HG03280 (cell line): Measurements from ENCODE around the gene CADM1.

ENCODE experiments used
- ATAC-seq: cut with Tn5 transposase; IDR thresholded peaks from one replicate; pipeline ENCODE4 v1.9.1; 2021; ENCODE audit warnings: mild to moderate bottlenecking, moderate library complexity; ENCODE audit not compliant: unreplicated experiment

CADM1 gene

GRCh38 chr11:115220911-115221310, 283.3 kb downstream of the CADM1 start:
- ATAC-seq, result no peak

- ATAC-seq, result no peak
Measured at GRCh38 chr11:115220423-115220822, 283.8 kb downstream of the CADM1 start.

DNA sequence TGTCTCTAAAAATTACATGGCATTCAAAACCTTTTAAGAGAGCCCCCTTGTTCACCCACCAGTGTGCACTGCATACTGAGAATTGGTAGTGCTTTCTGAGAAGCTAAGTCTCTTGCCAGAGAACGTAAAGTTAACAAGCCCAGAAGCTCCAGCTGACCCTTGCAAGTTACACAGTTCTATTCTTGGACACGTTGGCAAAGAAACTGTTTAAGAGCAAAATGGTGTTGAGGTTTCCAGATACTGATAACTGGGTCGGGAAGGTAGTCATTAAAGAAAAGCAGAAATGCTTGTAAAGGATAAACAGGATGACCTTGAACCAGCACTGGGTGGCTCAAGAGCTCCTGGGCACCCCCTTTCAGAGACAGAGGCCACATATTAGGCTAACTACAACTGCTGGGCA, 284.8 kb downstream of the CADM1 start:
- no peak for ATAC-seq

DNA sequence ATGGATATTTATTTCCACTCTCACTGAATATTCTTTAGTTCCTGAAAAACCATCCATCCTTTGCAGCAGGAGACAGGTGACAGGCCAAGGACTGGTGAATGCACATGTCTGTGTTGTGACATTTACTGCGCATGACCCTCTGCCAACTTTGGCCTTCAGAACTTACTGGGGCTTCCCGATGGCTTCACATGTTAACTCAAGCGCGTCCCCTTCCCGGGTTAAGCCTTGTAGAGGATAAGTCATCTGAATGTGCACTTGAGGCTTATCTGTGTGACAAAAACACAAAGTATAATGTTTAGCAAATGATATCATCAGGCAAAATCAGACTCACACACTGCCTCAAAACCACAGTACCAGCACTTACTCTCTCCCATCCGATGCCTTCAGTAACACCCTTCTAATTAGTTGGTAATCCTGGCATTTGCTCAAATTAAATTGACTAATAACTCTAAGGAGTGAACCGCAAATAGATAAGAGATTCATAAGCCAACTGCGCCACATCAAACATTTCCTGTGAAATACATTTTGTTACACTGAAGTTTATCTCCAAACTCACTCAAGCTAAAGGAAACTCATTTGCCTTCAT, 286.4 kb downstream of the CADM1 start:
- no peak for ATAC-seq

- no peak for ATAC-seq
Measured at GRCh38 chr11:115215694-115216617, 288.3 kb downstream of the CADM1 start.

DNA sequence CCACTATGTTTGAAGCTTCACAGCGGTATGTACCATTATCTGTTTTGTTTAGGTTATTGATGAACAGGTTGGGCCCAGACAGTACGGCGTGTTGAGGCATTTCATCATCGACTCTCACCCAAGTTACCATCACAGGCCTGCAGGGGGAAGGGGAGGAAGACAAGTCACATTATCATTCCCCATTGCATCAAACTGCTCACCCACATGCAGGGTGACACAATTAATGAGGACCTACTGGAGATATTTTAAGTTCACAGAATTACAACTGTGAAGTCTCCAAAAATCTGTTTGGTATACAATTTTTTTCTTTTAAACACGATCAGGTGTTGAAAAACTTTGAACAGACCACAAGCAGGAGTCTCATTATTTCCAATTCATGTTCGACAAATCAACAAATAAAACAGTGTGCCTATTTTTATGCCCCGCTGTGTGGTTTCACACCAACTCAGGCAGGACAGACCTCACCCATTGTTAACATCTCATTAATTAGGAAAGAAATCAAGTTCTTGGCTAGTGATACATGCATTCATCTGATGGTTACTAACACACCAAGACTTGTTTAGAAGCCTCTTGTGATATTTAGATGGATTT, 289.5 kb downstream of the CADM1 start:
- ATAC-seq, result no peak

GRCh38 chr11:115213007-115213406, 291.2 kb downstream of the CADM1 start:
- no peak for ATAC-seq

GRCh38 chr11:115208808-115209259, 295.4 kb downstream of the CADM1 start:
- no peak for ATAC-seq

DNA sequence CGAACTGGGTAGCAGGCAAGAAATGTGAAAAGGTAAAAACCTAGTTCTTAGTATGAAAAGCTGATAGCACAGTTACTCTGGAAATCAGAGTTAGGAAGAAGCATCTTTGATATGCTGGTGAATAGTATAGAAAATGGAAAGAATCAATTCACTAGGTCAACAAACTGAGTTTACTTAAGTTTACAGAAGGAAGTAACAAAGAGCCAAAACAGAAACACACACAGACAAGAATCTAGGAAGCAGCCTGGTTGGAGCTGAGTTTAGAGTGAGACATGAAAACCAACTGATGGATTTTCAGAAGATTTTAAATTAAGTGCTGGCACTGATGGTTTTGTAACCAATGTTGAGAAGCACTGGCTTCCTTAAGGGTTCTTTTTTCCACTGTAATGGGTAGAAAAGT, 296.3 kb downstream of the CADM1 start:
- ATAC-seq, result no peak

DNA sequence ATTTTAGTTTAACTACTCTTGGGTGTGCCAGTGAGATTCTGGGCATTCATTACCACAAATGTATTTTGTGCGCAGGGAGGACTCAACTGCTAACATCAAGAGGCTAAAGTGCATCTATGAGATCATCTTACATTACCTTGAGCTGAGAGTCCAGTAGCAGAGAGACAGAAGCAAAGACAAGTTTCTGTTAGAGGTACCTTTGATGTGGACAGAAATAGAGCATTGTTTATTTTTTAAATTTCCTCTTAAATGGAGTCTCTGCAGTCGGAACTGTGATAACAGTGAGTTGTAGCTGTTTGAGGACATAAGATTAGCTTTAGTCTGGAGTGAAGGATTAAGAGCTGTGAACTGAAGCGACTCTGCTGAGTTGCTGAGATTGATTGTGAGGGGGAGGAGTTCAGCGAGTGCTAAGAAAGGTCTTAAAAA, 297.0 kb downstream of the CADM1 start:
- no peak for ATAC-seq

GRCh38 chr11:115206365-115207022, 297.7 kb downstream of the CADM1 start:
- ATAC-seq, result no peak

DNA sequence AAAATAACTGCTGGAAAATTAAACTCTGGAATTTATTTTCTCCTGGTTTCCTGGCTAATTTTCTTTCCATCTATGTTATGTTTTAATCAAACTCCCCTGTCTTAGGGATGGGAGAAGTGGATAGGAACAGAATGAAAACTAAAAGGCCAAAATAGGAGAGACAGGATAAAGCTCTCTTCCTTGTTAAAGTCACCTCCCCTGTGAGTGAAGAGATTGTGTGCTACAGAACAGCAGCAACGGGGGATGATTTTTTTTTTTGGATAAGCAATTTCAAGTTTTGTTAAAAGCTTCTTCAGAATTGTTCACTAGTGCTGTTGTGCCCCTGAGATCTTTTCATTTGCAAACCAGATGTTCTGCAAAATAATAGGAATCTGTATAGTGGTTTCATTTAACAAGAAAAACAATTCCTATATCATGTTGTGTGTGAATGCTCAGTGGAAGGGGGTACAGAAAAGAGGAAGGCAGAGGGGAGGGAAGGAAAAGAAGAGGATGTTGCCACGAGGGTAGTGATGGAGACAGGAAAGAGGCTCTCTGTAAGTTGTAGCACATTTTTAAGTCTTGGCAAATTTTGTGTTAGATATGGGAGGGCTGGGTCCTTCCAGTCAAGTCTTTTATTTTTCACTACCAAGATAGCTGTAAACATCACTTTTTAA, 301.2 kb downstream of the CADM1 start:
- ATAC-seq, result no peak

DNA sequence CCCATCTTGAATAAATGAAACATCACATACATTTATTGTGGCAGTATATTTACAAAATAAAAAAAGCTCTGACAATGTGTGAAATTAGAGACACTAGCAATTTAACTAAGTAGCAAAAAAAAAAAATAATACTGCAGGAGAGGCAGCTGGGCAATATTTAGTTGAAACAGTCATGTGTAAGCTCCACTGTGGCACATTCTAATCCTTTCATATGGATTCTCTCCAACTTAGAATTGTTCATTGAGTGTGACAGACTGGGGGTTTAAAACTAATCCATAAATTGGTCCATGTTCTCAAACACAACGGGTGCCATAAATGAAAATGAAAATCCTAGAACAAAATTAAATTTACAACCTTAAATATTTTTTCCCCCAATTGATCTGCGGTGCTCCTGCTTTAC, 302.1 kb downstream of the CADM1 start:
- ATAC-seq, result no peak

DNA sequence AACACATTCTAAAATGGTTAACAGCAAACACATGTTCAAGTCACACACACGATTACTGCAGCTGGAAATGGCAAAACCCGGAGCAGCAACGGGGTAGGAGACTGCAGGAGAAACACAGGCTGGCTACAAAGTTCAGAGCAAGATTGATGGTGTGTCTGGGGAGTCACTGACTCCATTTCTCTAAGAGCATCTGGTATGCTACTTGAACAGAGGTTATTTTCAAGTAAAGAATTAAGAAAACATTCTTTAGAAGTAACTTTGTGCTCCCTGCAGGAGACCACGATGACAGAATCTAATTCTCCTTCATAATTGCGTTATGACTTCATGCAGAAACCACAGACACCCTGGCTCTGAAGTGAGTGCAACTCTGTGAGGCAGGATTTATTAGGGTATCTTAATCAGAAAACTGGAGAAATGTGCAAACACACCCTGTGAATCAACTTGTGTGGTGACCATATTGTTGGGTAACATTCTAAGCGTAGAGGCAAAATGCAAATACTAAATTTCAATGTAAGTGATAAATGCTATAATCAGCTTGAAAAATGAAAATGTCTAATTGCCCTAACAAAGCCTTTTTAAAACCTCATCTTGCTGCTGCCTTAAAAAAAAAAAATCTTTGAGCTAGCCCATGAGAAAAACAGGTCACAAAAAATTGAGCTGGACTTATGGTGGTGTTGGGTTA, 303.0 kb downstream of the CADM1 start:
- no peak for ATAC-seq

- ATAC-seq, result no peak
Measured at GRCh38 chr11:115199481-115200069, 304.6 kb downstream of the CADM1 start.

- no peak for ATAC-seq
Measured at GRCh38 chr11:115198321-115198741, 305.9 kb downstream of the CADM1 start.

GRCh38 chr11:115197433-115197832, 306.8 kb downstream of the CADM1 start:
- no peak for ATAC-seq

GRCh38 chr11:115197031-115197430, 307.2 kb downstream of the CADM1 start:
- ATAC-seq, result no peak

- peak; percentile 61 for ATAC-seq
Measured at GRCh38 chr11:115194802-115195110, 309.5 kb downstream of the CADM1 start.
